Measurements from ENCODE around the gene MACROD2. TPM values are rescaled to one million over a fixed set of nuclear protein-coding genes. Genes with fewer than 3 reads are reported as not detected.

Gene MACROD2
- total RNA-seq, 1 donor from 2014 or later: 0.23 TPM

DNA sequence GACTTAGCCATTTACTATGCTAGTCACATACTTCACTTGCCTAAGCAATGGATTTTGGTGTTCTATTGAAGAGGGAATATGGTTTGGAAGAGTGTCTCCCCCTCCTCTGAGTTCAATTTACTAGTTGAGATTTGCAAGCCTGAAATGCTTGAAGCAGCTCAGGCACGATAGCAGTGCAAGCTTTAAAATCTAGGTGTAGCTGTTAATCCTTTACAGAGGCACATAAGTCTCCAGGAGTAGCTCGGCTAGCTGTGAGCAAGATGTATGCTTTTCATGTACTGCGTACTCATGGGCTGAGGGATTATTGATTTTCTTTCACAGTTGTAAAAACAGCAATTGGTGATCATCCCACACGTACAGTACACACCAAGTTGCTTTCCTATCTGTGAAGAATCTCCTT lies 341.4 kb downstream of the MACROD2 start:
- TF ChIP-seq, protein P1, sequence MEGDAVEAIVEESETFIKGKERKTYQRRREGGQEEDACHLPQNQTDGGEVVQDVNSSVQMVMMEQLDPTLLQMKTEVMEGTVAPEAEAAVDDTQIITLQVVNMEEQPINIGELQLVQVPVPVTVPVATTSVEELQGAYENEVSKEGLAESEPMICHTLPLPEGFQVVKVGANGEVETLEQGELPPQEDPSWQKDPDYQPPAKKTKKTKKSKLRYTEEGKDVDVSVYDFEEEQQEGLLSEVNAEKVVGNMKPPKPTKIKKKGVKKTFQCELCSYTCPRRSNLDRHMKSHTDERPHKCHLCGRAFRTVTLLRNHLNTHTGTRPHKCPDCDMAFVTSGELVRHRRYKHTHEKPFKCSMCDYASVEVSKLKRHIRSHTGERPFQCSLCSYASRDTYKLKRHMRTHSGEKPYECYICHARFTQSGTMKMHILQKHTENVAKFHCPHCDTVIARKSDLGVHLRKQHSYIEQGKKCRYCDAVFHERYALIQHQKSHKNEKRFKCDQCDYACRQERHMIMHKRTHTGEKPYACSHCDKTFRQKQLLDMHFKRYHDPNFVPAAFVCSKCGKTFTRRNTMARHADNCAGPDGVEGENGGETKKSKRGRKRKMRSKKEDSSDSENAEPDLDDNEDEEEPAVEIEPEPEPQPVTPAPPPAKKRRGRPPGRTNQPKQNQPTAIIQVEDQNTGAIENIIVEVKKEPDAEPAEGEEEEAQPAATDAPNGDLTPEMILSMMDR (conservative IDR thresholded peaks at IDR 0.05; ENCODE audit: low read depth, low read length): no peak
- no peak for DNase-seq (ENCODE audit: low read depth)
- H3K4me3 ChIP-seq (ENCODE audit: low read depth, low read length): peak overlapping the region; percentile 86

DNA sequence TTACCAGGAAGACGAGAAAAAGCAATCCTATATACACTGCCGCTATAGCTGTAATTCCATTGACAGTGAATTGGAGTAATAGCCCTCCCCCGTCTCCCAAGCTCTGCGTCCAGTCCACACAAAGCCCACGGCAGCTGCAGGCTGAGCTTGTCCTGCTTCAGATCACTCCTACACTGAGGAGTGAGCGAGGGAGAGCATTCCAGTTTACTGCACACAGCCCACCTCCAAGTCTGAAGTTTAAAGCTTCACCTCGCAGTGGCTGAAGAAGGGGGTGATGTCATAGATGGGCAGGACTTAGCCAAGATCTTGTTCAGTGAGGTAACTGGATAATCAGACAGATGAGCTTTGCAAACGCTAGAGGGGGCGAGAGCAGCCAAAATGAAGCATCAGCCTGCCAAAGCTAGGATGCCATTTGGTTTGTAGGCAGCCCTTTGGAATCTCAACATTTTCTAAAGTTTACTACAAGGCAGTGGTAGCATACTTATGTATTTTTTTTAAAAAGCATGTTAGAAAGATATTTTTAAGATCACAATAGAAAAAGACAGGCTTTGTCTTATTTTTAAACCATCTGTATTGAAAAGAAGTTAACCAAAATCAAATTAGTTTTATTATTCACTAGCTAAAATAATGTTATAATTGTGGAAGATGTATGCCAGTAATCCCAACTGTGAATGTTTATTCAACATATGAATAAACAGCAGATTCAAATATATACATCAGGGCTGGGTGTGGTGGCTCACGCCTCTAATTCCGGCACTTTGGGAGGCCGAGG lies 342.3 kb downstream of the MACROD2 start, which contains the start of gene FLRT3:
FLRT3 (minus strand) TSS at position 213 of the 772 bp plus-strand sequence. CDS start 10,106 bp downstream, outside the sequence.
- TF ChIP-seq, protein P1 (conservative IDR thresholded peaks at IDR 0.05; ENCODE audit: low read depth, low read length): peak; percentile 89
- DNase-seq (ENCODE audit: low read depth): peak; percentile 98
- H3K4me3 ChIP-seq (ENCODE audit: low read depth, low read length): peak within 1 kb of the TSS; percentile 86

DNA sequence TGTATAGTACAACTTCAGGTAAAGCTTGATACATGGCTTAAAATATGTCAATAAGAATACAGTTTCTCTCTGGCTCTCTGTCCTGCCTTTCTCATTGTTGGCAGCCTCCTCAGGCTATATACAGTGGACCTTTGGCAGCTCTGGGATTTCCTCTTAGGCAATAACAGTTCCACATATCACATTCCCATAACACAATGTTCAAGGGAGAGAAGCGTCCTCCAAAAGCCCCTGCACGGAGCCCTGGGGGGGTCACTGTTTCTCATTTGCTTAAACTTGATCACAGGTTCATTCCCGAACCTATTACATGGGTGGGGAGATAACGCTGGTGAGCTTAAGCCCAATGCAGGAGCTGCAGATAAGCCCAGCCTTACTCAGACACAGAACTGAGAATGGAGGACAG lies 346.5 kb downstream of the MACROD2 start:
- TF ChIP-seq, protein P1 (conservative IDR thresholded peaks at IDR 0.05; ENCODE audit: low read depth, low read length): no peak
- DNase-seq (ENCODE audit: low read depth): no peak
- H3K4me3 ChIP-seq (ENCODE audit: low read depth, low read length): no peak overlapping the region

DNA sequence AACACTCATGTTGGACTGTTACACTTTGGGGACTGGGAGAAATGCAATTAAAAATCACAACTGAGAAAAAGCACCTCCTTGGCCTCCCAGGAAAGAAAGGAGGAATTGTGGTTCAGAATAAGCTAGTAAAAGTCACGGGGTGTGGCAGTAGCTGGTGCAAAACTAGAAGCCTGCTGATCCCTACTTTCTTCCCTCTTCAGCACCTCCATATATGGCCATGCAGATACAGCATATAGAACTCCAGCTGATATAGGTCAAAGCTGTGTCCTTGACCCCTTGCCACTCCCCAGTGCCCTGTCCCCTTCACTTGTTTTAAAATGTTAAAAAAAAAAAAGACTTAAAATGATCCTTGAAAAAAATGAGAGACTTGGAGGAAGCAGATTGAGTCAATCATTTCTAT lies 347.6 kb downstream of the MACROD2 start:
- TF ChIP-seq, protein P1 (conservative IDR thresholded peaks at IDR 0.05; ENCODE audit: low read depth, low read length): no peak
- DNase-seq (ENCODE audit: low read depth): no peak
- H3K4me3 ChIP-seq (ENCODE audit: low read depth, low read length): no peak overlapping the region

DNA sequence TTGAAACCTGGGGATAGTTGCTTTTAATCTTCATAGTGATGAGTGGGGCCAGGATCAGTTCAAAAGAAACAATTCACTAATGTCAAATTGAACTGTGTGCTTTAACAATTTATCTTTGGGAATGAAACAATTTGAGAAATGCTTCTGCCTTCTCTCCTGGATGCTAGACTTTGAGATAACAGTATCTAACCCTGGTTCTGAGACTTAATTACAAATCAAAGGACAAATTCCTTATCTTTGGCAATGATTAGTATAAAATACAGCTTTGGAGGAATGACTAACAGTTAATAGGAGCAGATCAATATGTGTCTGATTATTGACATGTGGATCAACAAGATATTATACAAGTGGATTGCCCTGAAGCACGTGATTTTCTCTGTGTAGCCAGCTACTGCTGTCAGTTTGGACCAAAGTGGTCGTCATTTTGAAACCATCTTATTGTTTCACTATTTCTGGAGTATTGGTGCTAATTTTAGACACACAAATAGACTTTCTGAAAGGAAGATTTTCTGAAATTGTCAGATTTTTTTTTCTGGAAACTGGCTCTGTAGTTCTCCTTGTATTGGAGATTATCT lies 348.3 kb downstream of the MACROD2 start:
- no peak for DNase-seq (ENCODE audit: low read depth)
- TF ChIP-seq, protein P1 (conservative IDR thresholded peaks at IDR 0.05; ENCODE audit: low read depth, low read length): no peak
- no peak overlapping the region for H3K4me3 ChIP-seq (ENCODE audit: low read depth, low read length)

DNA sequence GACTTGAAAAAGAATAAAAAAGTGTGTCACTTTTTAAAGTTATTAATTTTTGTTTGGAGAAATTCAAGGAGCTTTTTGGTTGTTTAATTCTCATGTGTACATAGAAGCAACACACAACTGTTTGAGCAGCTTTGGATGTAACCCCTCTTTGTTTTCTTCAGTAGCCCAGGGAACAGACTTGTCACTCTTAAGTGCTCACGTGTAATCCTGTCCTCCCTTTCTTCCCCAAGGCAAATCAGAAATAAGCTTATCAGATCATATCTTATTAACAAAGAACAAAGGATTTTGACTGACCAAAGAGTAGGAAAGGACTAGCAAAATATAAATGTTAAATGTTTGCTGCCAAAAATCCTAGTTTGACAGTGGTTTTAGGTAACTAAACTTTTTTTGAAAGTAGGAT lies 349.4 kb downstream of the MACROD2 start:
- no peak for DNase-seq (ENCODE audit: low read depth)
- no peak overlapping the region for H3K4me3 ChIP-seq (ENCODE audit: low read depth, low read length)
- TF ChIP-seq, protein P1 (conservative IDR thresholded peaks at IDR 0.05; ENCODE audit: low read depth, low read length): no peak

Data from epithelial cell of proximal tubule (primary cell).